NCI-H510A treated with DMSO at 0.1 percent for 48 hours (cell line): ENCODE measurements around the gene NCAPD3.
A peak's percentile ranks its signal among the peaks of the same experiment; 100 is the strongest.

Experiments used
- DNase-seq: peaks from one replicate; lab custom pipeline; 2025; lab: John Stamatoyannopoulos, UW

NCAPD3 gene

DNA sequence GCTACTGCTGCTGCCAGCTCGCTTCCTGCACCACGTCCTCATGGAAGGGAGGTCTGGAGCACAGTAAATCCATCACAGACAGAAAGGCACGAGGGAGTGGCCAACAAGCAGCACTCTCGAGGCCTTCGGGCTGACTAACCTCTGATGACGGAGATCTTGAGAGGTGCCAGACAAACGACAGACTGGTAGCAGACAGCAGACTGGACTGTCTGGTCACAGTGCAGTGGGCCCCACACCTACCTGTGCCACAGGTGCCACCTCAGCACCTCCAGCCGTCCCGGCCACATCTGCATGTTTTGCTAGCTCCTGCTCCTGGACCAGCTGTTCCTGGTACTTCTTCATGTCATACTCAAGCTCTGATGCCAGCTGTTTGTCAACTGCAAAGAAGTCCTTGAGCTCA is 64.1 kb downstream of the NCAPD3 start:
- no peak for DNase-seq

DNA sequence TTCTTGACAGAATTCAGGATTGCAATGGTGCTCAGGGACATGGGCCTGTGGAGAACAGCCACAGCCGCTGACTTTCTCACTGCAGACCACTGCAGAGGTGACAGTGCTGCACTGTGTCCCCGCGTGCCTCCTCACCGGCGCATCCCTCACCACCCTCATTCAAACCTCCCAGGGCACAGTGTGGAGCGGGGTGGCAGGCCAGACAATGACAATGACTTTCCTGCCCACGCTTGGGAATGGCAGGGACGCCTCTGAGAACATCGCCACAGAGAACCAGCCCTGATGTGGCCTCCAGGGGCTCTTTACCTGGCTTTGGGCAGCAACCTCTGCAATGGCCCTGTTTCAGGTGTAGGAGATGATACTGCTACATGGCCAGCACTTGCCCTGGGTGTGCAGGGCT is 65.7 kb downstream of the NCAPD3 start:
- no peak for DNase-seq

DNA sequence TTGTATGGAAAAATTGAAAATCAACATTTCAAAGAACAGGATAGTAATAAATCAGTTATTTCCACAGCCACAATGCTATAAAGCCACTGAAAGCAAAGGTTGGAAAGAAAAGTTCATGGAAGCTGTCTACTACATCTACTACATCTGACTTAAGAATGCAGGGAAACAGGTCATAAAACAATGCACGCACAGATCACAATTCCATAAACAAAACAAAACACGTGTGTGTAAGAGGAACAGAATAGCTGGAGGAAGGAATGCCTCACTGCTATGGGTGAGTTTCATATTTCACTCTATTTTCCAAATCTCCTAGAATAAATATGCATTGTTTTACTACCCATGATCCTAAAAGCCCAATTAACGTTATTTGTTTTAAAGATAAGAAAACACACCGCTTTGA is 66.3 kb downstream of the NCAPD3 start:
- DNase-seq = no peak

DNA sequence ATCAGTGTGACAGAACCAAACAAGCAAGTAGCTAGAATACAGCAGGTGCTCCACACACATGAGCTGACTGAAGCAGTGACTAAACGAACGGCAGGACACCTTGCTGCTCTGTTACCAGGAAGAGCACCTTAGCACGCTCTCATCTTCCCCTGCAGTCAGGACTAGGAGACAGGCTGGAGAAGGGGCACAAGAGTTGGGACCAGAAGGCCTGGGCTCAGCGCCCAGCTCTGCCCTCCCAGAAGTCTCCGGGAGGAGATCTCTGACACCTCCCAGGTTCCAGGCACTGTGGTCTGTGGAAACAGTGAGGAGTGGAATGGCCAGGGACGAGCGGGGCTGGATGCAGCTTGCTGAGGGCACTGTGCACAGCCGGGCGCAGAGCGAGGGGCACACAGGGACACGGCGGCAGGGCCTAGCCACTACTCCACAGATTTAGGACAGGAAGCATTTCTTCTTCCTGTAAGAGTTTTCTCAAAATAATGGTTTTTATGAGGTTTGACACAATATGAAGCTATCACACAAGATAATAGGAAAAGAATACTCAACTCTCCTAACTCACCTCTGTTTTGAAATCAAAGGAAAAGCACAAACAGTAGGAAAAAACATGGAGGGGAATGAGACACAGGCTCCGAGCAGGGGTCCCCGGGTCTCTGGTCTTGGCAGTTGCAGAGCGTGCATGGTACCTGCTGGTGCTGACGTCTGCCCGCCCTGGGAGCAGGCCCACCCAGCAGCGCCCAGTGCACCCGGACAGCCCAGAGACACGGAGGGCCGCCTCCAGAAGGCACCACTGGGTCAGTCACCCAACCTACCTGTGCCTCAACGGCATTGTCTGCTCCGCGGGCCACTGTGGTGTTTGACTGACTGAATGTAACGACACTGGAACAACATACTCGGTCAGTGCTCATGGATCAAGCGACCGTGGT is 67.6 kb downstream of the NCAPD3 start:
- no peak for DNase-seq

DNA sequence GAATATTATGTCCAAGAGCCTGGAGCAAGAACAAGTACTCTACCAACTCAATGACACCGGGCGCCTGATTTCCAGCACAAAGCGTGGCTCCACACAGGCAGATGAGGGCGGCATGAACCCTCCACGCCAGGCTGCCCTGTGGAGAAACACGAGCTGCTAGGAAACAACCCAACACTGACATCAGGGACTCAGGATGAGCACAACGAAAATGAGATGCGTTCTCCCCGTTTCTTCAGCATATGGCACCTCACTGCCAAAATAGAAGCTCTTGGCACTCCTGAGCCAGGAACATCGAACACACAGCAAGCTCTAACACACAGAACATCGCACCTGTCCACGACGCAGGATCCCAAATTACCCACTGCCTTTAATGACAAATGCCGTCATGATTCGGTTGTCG is 68.3 kb downstream of the NCAPD3 start:
- DNase-seq = no peak

DNA sequence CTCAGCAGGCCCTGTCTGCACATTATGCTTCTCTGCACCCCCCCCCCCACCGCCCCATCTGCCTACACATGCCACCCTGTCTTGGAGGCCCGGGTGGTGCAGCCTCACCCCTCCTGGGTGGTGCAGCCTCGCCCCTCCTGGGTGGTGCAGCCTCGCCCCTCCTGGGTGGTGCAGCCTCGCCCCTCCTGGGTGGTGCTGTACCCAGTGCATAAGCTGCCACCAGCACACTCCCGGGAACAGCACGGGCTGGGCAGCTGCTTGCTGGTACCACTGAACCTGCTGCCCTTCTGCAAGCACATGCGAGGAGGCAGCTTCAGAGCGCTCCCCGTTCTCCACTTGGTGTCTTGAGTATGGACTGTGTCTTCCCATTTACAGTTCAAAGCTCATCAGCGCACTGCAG is 69.3 kb downstream of the NCAPD3 start:
- DNase-seq = no peak

DNA sequence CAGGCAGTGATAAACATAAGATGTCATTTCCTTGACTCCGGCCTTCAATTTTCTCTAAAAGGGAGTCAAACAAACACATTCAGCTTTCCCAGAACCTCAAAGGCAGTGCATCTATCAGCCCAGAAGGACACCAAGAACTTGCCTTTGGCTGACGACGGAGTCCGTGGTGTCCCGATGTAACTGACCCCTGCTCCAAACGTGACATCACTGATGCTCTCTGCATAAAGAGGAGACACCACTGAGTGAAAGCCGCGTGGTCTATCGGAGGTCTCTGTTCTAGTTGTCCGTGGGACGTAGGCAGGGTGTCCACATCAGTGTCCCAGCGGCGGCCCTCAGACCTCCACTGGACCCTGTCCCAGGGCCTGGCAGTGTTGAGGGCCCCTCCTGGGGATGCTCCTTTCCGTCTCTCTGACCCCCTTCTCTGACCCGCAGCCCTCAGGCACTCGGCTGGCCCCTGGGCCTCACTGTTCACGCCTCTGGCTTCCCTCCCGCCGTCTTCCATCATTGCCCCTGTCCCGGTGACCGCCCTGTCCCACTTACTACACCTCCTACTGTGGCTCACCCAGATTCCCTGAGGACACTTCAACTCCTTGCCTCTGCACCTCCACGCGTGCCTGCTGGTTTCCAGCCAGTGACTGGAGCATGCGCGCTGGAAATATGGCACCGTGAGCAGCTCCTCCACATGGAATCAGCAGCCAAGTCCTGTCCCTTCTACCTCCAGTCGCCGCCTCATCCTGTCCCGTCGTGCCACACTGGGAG is 70.4 kb downstream of the NCAPD3 start:
- DNase-seq = no peak

DNA sequence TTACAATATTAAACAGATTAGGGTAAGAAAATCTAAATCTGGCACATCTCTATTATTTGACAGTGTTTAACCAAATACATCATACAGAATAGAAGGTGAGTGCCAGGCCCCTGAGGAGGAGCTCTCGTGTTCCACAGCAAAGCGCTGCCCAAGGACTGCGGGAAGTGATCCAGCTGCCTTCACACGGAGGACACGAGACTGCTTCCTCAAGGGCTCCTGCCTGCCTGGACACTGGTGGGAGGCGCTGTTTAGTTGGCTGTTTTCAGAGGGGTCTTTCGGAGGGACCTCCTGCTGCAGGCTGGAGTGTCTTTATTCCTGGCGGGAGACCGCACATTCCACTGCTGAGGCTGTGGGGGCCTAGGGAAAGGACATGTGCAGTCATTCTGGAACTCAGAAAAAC is 71.1 kb downstream of the NCAPD3 start:
- DNase-seq = no peak

DNA sequence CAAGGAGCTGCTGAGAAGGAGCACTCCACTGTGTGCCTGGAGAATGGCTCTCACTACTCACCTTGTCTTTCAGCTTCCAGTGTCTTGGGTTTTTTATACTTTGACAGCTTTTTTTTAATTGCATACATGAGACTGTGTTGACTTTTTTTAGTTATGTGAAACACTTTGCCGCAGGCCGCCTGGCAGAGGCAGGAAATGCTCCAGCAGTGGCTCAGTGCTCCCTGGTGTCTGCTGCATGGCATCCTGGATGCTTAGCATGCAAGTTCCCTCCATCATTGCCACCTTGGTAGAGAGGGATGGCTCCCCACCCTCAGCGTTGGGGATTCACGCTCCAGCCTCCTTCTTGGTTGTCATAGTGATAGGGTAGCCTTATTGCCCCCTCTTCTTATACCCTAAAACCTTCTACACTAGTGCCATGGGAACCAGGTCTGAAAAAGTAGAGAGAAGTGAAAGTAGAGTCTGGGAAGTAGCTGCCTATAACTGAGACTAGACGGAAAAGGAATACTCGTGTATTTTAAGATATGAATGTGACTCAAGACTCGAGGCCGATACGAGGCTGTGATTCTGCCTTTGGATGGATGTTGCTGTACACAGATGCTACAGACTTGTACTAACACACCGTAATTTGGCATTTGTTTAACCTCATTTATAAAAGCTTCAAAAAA is 72.6 kb downstream of the NCAPD3 start:
- DNase-seq = no peak

DNA sequence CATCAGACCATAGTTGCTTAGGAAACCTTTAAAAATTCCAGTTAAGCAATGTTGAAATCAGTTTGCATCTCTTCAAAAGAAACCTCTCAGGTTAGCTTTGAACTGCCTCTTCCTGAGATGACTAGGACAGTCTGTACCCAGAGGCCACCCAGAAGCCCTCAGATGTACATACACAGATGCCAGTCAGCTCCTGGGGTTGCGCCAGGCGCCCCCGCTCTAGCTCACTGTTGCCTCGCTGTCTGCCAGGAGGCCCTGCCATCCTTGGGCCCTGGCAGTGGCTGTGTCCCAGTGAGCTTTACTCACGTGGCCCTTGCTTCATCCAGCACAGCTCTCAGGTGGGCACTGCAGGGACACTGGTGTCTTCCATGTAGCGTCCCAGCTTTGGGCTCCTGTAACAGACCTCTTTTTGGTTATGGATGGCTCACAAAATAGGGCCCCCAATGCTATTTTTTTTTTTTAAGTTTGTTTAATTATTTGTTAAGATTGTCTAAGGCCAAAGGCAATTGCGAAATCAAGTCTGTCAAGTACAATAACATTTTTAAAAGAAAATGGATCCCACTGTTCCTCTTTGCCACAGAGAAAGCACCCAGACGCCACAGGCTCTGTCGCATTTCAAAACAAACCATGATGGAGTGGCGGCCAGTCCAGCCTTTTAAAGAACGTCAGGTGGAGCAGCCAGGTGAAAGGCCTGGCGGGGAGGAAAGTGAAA is 73.4 kb downstream of the NCAPD3 start:
- no peak for DNase-seq

DNA sequence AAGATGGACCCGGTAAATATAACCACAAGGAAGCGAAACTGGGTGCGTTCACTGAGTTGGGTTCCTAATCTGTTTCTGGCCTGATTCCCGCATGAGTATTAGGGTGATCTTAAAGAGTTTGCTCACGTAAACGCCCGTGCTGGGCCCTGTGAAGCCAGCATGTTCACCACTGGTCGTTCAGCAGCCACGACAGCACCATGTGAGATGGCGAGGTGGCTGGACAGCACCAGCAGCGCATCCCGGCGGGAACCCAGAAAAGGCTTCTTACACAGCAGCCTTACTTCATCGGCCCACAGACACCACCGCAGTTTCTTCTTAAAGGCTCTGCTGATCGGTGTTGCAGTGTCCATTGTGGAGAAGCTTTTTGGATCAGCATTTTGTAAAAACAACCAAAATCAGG is 74.4 kb downstream of the NCAPD3 start:
- DNase-seq = no peak

DNA sequence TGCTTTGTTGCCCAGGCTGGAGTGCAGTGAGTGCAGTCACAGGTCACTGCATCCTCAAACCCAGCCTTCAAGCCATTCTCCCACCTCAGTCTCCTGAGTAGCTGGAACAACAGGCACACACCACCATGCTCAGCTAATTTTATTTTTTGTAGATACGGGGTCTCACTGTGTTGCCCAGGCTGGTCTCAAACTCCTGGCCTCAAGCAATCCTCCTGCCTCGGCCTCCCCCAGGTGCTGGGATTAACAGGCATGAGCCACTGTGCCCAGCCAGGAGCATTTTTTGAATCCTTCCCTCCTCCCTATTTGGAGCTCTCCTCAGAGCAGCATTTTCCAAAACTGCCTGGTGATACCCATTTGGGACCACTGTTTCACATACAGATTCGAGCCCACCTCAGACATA is 77.2 kb downstream of the NCAPD3 start:
- no peak for DNase-seq

DNA sequence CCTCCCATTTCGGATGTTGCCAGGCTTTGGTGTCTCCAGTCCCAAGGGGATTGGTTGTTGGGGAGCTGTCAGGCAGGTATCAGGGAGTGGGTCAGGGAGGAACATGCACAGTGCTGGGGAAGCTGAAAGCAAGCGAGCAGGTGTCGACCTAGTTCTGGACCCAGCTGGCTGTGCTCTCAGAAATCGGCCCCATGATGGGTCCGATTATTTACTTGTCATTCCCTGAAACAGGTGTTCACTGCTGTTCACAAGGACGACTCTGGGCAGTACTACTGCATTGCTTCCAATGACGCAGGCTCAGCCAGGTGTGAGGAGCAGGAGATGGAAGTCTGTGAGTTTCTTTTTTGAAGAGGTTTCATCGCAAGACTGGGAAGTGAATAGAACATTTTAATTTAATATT is 78.1 kb downstream of the NCAPD3 start:
- peak; percentile 76 for DNase-seq

DNA sequence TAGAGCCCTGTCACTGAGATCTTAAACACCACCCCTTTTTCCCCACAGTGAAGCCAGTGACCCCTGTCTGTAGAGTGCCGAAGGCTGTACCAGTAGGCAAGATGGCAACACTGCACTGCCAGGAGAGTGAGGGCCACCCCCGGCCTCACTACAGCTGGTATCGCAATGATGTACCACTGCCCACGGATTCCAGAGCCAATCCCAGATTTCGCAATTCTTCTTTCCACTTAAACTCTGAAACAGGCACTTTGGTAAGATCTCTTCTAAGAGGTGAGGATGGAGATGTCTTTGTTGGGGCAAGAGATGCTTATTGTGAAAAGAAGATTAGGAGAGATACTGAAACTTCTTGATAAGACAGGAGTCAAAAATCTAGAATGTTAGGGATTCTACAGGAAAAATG is 79.0 kb downstream of the NCAPD3 start:
- no peak for DNase-seq

DNA sequence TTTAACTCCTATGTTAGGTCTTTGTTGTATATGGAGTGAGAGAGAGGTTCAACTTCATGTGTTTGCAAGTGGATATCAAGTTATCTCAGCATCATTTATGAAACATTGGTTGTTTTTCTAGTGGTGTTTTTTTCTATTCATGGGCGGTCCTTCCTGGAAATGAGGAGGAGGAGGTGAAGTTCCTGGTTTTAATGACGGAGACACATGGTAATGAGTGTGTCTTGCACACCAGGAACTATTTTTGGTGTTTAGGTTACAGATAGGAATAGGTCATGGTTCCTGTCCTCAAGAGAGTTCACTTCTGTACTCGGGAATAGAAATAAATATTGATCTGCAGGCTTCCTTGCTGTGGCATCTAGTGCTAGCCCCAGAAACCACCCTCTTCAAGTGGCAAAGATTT is 80.0 kb downstream of the NCAPD3 start:
- no peak for DNase-seq

DNA sequence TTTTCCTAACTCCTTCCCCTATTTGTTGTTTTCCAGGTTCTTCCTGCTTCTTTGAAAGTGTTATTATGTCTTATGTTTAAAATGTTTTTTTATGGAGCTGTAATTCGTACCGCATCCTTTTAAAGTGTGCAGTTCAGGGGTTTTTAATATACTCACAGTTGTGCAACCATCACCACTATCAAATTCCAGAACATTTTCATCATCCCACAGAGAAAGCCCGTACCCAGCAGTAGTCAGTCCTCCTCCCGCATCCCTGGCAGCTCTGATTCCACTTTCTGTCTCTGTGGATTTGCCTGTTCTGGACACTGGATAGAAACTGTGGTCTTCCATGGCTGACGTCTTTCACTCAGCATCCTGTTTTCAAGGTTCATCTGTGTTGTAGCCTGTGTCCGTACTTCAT is 81.2 kb downstream of the NCAPD3 start:
- DNase-seq = no peak

DNA sequence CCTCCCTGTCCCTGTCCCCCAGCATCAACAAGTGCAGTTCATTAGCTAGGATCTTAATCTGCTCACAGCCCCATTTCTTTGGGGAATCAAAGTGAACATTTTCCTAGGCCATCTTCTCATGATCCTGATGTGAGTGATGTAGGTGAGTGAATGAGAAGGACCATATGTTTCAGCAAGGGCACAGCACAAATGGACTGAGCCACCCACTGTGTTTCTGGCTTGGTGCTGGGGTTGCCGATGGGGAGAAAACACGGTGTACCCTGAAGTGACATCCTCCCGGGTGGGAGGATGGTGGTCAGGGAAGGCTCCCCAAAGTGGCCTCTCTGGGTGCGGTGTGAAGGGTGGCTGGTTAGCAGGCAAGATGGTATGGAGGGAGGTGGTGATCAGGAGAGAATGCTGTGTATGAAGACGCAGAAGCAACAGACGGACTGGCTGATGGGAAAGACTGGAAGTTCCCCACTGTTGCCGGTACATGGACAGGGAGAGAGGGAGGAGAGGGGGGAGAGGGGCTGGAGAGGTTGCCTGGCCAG is 82.7 kb downstream of the NCAPD3 start:
- DNase-seq = no peak

DNA sequence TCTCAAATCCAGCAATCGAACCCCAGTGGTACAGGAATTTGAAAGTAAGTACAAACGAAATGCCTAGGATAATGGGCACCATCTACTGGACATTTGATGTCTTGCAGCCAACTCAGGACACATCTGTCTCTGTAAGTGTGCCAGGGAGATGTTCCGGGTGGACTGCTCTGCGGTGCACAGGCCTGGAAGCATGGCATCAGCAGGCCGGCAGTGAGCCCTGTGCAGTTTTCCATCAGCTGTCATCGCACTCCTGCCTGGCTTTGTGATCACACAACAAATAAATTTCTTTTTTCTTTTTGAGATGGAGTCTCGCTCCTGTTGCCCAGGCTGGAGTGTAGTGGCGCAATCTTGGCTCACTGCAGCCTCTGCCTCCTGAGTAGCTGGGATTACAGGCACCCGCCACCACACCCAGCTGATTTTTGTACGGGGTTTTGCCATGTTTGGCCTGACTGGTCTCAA is 83.9 kb downstream of the NCAPD3 start:
- peak; percentile 71 for DNase-seq

DNA sequence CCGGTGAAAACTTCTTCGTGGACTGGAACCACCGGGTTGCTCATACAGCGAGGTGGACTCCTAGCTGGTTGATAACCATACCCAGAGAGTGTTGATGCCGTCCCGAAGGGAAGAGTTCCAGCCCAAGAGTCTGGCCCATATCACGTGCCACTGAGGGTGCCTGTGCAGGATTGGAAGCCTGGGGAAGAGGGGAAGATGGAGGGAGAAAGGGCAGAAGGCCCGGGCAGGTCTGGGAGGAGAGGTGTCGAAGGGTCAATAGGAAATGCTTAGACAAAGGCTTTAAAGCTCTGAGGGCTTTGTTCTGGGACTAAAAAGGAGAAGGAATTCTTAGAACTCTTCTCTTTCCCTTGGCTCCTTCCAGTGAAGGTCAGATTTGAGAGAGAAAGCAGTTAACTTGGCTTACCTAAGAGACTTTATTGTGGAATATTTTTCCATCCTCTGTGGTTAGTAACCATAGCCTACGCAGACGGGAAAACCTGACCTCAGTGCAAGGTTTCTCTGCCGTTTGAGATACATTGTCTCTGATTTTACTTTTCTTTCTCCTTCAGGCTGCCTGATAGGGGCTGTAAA is 84.4 kb downstream of the NCAPD3 start:
- no peak for DNase-seq

DNA sequence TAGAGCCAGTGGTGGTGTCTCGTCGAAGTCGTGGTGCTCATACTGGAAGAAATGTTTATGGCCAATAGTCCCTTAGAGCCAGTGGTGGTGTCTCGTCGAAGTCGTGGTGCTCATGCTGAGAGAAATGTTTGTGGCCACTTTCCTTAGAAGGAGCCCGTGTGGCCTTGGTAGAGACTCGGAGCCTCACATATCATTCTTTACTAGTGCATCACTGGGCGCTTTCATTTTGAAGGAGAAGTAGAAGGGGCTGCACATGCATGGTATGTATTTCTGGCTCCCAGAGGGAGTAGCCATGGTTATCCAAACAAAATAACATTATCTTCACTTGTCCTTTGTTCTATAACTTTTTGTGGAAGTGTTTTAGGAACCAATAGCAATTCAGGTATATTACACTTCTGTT is 85.4 kb downstream of the NCAPD3 start:
- no peak for DNase-seq

DNA sequence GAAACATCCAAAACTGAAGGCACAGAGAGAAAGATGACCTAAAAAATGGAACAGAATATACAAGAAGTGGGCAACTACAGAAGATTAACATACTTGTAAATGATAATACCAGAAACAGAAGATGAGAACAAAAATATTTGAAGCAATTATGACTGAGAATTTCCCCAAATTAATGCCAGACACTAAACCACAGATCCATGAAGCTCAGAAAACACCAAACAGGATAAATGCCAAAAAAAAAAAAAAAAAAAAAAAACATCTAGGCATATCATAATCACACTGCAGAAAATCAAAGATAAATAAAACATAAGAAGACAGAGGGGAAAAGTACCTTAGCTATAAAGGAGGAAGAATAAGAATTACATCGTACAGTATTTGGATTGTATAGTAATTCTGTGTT is 89.6 kb downstream of the NCAPD3 start:
- no peak for DNase-seq

DNA sequence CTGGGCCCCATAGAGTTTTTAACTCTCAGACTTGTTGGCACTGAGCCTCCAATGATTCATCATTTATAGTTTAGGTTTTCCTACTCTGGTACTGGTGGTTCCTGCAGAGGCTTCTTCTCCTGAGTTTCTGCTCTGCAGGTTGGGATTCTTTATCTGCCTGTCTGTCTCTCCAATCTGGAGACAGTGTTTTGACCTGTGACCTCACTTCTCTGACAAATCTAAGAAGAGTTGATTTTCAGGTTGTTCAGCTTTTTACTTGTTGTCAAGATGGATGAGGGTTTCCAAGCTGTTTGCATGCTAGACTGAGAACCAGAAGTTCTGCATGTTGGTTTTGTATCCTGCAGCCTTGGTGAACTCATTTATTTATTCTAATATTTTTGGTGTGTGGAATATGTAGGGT is 91.0 kb downstream of the NCAPD3 start:
- DNase-seq = no peak
